Activated T-cell treated with anti-CD3 and anti-CD28 coated beads, Interleukin-2, amount 50 U/mL, for 4 hours (primary cell): Measurements from ENCODE around the gene ZMIZ1. TPM values are rescaled to one million over a fixed set of nuclear protein-coding genes. Genes with fewer than 3 reads are reported as not detected.
A peak's percentile ranks its signal among the peaks of the same experiment; 100 is the strongest.

Source experiments
- ATAC-seq, 2 donors: fragments of 200-7000 bp; cut with Tn5 transposase; one replicate each; pipeline ENCODE4 v1.10.0; 2021
- DNase-seq: peaks from one replicate; pipeline ENCODE4 v3.0.0-alpha.2; 2020
- H3K27me3 Mint-ChIP-seq: one replicate; pipeline ENCODE4 v1.8.0; 2021; ENCODE audit warnings: low read depth, mixed read lengths
- H3K36me3 Mint-ChIP-seq: one replicate; pipeline ENCODE4 v1.8.0; 2022; ENCODE audit warnings: mixed read lengths; ENCODE audit not compliant: insufficient read depth
- H3K4me1 Mint-ChIP-seq: one replicate; pipeline ENCODE4 v1.8.0; 2021; ENCODE audit warnings: low read depth, mixed read lengths
- H3K4me3 Mint-ChIP-seq: one replicate; pipeline ENCODE4 v1.8.0; 2021; ENCODE audit warnings: mild to moderate bottlenecking, moderate library complexity, mixed read lengths
- H3K9me3 Mint-ChIP-seq: one replicate; pipeline ENCODE4 v1.8.0; 2021; ENCODE audit warnings: mixed read lengths
- total RNA-seq, 3 donors: library from RNA; stranded (reverse); gene quantifications; one replicate each; pipeline ENCODE4 v1.2.1, GENCODE V29; 2021

The ZMIZ1 gene
- total RNA-seq, 3 donors from 2014 or later = 17.7 to 21.0 (median 18.0) TPM

GRCh38 chr10:79344502-79345195, 275.9 kb downstream of the ZMIZ1 start:
- Mint-ChIP-seq H3K4me1 (peaks cover 24% of the 10 kb centered on the region), H3K36me3 (peaks cover 9% of the 10 kb centered on the region), H3K4me3 (no peak overlapping the region), H3K27me3 (no peaks in the 10 kb centered on the region), H3K9me3 (no peaks in the 10 kb centered on the region)
- DNase-seq (no peak), ATAC-seq (no peak)

- H3K4me3 Mint-ChIP-seq = no peak overlapping the region
- DNase-seq (no peak), ATAC-seq (no peak)
- no peaks in the 10 kb centered on the region for H3K27me3 Mint-ChIP-seq
- no peaks in the 10 kb centered on the region for H3K9me3 Mint-ChIP-seq
- H3K36me3 Mint-ChIP-seq = peaks cover 14% of the 10 kb centered on the region
- H3K4me1 Mint-ChIP-seq = peaks cover 29% of the 10 kb centered on the region
These were observed 276.7 kb downstream of the ZMIZ1 start for GRCh38 chr10:79345241-79346011.

- peaks cover 27% of the 10 kb centered on the region for H3K4me1 Mint-ChIP-seq
- DNase-seq (no peak), ATAC-seq (no peak)
- H3K36me3 Mint-ChIP-seq = peaks cover 14% of the 10 kb centered on the region
- H3K27me3 Mint-ChIP-seq = no peaks in the 10 kb centered on the region
- no peaks in the 10 kb centered on the region for H3K9me3 Mint-ChIP-seq
- H3K4me3 Mint-ChIP-seq = peak overlapping the region; percentile 40
These were observed 277.2 kb downstream of the ZMIZ1 start for GRCh38 chr10:79346012-79346340.

GRCh38 chr10:79346388-79347225, 277.8 kb downstream of the ZMIZ1 start:
- peaks cover 27% of the 10 kb centered on the region for H3K4me1 Mint-ChIP-seq
- no peaks in the 10 kb centered on the region for H3K27me3 Mint-ChIP-seq
- H3K9me3 Mint-ChIP-seq = no peaks in the 10 kb centered on the region
- peak overlapping the region; percentile 88 for H3K4me3 Mint-ChIP-seq
- H3K36me3 Mint-ChIP-seq = peaks cover 14% of the 10 kb centered on the region
- DNase-seq = no peak
- ATAC-seq = no peak

- peak; percentile 88 to 93 for ATAC-seq
These were observed 278.6 kb downstream of the ZMIZ1 start, which contains the start of gene PPIF for GRCh38 chr10:79347226-79347893. PPIF (plus strand) TSS chr10:79347469; CDS start chr10:79347549, 80 bp downstream.

GRCh38 chr10:79347894-79348639, 279.3 kb downstream of the ZMIZ1 start:
- peak; percentile 65 to 69 for ATAC-seq
- H3K4me1 Mint-ChIP-seq = peaks cover 30% of the 10 kb centered on the region

More at GRCh38 chr10:79347226-79347893, 278.6 kb downstream of the ZMIZ1 start, which contains the start of gene PPIF:
- H3K27me3 Mint-ChIP-seq = no peaks in the 10 kb centered on the region
- peak within 1 kb of the TSS; percentile 88 for H3K4me3 Mint-ChIP-seq
- DNase-seq = peak; percentile 95
- no peaks in the 10 kb centered on the region for H3K9me3 Mint-ChIP-seq
- peaks cover 30% of the 10 kb centered on the region for H3K4me1 Mint-ChIP-seq
- peaks cover 17% of the 10 kb centered on the region for H3K36me3 Mint-ChIP-seq

GRCh38 chr10:79348640-79348988, 279.8 kb downstream of the ZMIZ1 start:
- Mint-ChIP-seq H3K9me3 (no peaks in the 10 kb centered on the region), H3K4me1 (peaks cover 33% of the 10 kb centered on the region), H3K27me3 (no peaks in the 10 kb centered on the region), H3K4me3 (peak overlapping the region; percentile 88), H3K36me3 (peaks cover 29% of the 10 kb centered on the region)
- no peak for ATAC-seq
- no peak for DNase-seq

More at GRCh38 chr10:79347894-79348639, 279.3 kb downstream of the ZMIZ1 start:
- H3K9me3 Mint-ChIP-seq = no peaks in the 10 kb centered on the region
- H3K36me3 Mint-ChIP-seq = peaks cover 23% of the 10 kb centered on the region
- peak; percentile 71 for DNase-seq
- peak overlapping the region; percentile 88 for H3K4me3 Mint-ChIP-seq
- no peaks in the 10 kb centered on the region for H3K27me3 Mint-ChIP-seq

- ATAC-seq (no peak), DNase-seq (no peak)
- peaks cover 36% of the 10 kb centered on the region for H3K4me1 Mint-ChIP-seq
- no peaks in the 10 kb centered on the region for H3K9me3 Mint-ChIP-seq
- no peaks in the 10 kb centered on the region for H3K27me3 Mint-ChIP-seq
- H3K4me3 Mint-ChIP-seq = peak overlapping the region; percentile 88
- peaks cover 33% of the 10 kb centered on the region for H3K36me3 Mint-ChIP-seq
These were observed 280.3 kb downstream of the ZMIZ1 start for GRCh38 chr10:79349072-79349491.

- Mint-ChIP-seq H3K9me3 (no peaks in the 10 kb centered on the region), H3K4me1 (peaks cover 34% of the 10 kb centered on the region), H3K27me3 (no peaks in the 10 kb centered on the region), H3K4me3 (peak overlapping the region; percentile 88), H3K36me3 (peaks cover 40% of the 10 kb centered on the region)
- ATAC-seq (no peak), DNase-seq (no peak)
These were observed 281.1 kb downstream of the ZMIZ1 start for GRCh38 chr10:79349766-79350406.

GRCh38 chr10:79350407-79351154, 281.8 kb downstream of the ZMIZ1 start:
- Mint-ChIP-seq H3K4me1 (peaks cover 38% of the 10 kb centered on the region), H3K4me3 (no peak overlapping the region)

GRCh38 chr10:79351332-79351731, 282.6 kb downstream of the ZMIZ1 start:
- H3K9me3 Mint-ChIP-seq = no peaks in the 10 kb centered on the region
- ATAC-seq = no peak
- no peak overlapping the region for H3K4me3 Mint-ChIP-seq
- peaks cover 41% of the 10 kb centered on the region for H3K4me1 Mint-ChIP-seq
- no peak for DNase-seq
- H3K27me3 Mint-ChIP-seq = no peaks in the 10 kb centered on the region
- peaks cover 53% of the 10 kb centered on the region for H3K36me3 Mint-ChIP-seq

More at GRCh38 chr10:79350407-79351154, 281.8 kb downstream of the ZMIZ1 start:
- Mint-ChIP-seq H3K9me3 (no peaks in the 10 kb centered on the region), H3K36me3 (peaks cover 47% of the 10 kb centered on the region), H3K27me3 (no peaks in the 10 kb centered on the region)
- DNase-seq = no peak
- ATAC-seq = no peak

GRCh38 chr10:79352035-79352877, 283.5 kb downstream of the ZMIZ1 start:
- ATAC-seq (no peak), DNase-seq (no peak)
- Mint-ChIP-seq H3K9me3 (no peaks in the 10 kb centered on the region), H3K4me3 (no peak overlapping the region), H3K4me1 (peaks cover 39% of the 10 kb centered on the region), H3K27me3 (no peaks in the 10 kb centered on the region), H3K36me3 (peaks cover 57% of the 10 kb centered on the region)
